Choroid plexus epithelial cell (primary cell): Measurements from ENCODE around the gene IFNB1.
A peak's percentile ranks its signal among the peaks of the same experiment; 100 is the strongest.

Experiments
- DNase-seq: peaks from one replicate; pipeline ENCODE4 v3.0.0-alpha.2; 2010; ENCODE audit warnings: low read depth
- H3K4me3 ChIP-seq: 2 replicates; pipeline ENCODE4 v1.5.1; 2011; ENCODE audit warnings: low read depth, mild to moderate bottlenecking, control low read depth, low read length, moderate library complexity
- TF ChIP-seq, protein P1 (sequence below): conservative IDR thresholded peaks from 2 replicates; pipeline ENCODE4 v1.5.1; 2011; ENCODE audit warnings: low read depth, mild to moderate bottlenecking, control low read depth, inconsistent platforms, low read length, moderate library complexity

Gene IFNB1

DNA sequence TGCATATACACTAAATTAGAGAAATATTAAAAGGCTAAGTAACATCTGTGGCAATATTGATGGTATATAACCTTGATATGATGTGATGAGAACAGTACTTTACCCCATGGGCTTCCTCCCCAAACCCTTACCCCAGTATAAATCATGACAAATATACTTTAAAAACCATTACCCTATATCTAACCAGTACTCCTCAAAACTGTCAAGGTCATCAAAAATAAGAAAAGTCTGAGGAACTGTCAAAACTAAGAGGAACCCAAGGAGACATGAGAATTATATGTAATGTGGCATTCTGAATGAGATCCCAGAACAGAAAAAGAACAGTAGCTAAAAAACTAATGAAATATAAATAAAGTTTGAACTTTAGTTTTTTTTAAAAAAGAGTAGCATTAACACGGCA lies 7.3 kb upstream of the IFNB1 start:
- no peak overlapping the region for H3K4me3 ChIP-seq
- DNase-seq = no peak
- TF ChIP-seq, protein P1, sequence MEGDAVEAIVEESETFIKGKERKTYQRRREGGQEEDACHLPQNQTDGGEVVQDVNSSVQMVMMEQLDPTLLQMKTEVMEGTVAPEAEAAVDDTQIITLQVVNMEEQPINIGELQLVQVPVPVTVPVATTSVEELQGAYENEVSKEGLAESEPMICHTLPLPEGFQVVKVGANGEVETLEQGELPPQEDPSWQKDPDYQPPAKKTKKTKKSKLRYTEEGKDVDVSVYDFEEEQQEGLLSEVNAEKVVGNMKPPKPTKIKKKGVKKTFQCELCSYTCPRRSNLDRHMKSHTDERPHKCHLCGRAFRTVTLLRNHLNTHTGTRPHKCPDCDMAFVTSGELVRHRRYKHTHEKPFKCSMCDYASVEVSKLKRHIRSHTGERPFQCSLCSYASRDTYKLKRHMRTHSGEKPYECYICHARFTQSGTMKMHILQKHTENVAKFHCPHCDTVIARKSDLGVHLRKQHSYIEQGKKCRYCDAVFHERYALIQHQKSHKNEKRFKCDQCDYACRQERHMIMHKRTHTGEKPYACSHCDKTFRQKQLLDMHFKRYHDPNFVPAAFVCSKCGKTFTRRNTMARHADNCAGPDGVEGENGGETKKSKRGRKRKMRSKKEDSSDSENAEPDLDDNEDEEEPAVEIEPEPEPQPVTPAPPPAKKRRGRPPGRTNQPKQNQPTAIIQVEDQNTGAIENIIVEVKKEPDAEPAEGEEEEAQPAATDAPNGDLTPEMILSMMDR = no peak

DNA sequence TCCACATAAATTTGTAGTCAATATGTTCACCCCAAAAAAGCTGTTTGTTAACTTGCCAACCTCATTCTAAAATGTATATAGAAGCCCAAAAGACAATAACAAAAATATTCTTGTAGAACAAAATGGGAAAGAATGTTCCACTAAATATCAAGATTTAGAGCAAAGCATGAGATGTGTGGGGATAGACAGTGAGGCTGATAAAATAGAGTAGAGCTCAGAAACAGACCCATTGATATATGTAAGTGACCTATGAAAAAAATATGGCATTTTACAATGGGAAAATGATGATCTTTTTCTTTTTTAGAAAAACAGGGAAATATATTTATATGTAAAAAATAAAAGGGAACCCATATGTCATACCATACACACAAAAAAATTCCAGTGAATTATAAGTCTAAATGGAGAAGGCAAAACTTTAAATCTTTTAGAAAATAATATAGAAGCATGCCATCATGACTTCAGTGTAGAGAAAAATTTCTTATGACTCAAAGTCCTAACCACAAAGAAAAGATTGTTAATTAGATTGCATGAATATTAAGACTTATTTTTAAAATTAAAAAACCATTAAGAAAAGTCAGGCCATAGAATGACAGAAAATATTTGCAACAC lies 6.6 kb upstream of the IFNB1 start:
- H3K4me3 ChIP-seq = no peak overlapping the region
- TF ChIP-seq, protein P1 = no peak
- no peak for DNase-seq

DNA sequence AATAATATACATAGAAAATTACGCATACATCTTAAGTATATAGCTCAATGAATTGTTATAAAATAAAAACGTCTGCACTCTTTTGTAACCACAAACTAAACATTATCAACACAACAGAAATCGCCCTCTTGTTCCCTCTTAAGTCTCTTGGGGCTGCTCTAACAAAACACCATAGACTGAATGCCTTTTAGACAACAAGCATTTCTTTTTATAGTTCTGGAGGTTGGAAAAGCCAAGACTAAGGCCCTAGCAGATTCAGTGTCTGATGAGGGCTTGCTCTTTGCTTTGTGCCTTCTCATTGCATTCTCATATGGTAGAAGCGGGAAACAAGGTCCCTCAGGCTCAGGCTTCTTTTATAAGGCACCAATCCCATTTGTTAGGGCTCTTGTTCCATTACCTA lies 4.9 kb upstream of the IFNB1 start:
- H3K4me3 ChIP-seq = no peak overlapping the region
- TF ChIP-seq, protein P1 = no peak
- no peak for DNase-seq

DNA sequence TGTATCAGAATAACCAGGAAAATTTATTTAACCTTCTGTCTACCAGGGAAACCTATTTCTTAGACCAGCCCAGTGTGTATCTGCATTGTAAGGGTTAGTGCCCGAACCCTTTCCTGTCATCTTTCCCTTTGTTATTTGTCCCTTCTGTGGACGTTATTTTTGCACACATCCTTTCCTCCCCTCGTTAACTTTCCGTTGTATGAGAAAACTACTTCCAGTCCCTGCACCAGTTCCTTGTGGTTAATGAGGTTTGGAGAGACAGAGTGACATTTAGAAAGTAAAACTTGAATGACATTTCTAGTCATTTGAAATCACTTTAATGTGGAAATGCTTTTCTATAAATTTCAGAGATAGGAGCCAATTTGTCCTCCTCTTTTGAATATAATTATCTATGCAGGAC lies 4.3 kb upstream of the IFNB1 start:
- no peak for DNase-seq
- TF ChIP-seq, protein P1 = no peak
- no peak overlapping the region for H3K4me3 ChIP-seq

DNA sequence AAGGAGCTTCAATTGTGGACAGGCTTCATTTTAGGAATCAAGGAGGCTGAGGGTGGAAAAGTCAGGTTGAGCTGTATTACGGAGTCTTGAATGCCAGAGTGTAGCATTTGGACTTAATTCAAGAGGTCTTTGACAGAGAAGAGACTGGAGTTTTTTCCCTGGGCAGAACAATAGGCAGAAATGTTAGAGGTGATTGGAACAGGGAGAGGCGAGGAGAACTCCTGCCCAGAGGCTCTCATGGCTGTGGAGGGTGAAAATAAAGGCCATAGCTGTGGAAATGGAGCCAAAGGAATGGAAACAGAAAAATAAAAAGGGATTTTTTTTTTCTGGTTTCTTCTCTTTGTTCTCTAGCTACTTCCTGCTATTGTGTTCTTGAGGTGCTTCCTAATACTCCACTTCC lies 3.7 kb upstream of the IFNB1 start:
- DNase-seq = no peak
- no peak overlapping the region for H3K4me3 ChIP-seq
- TF ChIP-seq, protein P1 = no peak

DNA sequence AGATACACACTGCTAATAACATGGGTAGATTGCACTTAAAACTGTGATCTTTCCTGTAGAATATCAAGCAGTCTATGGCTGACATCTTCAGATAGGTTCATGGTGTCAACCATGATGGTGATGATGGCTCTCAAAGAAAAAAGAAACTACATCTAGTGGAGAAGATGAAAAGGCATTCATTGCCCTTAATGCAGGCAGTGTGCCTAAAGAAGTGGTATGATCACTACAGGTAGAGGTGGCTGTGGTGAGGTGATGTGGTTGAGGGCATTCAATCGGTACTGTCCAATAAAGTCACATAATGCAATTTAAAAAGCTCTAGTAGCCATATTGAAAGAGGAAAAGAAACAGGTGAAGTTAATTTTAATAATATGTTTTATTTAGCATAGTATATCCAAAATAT lies 3.1 kb upstream of the IFNB1 start:
- no peak overlapping the region for H3K4me3 ChIP-seq
- DNase-seq = no peak
- TF ChIP-seq, protein P1 = no peak

DNA sequence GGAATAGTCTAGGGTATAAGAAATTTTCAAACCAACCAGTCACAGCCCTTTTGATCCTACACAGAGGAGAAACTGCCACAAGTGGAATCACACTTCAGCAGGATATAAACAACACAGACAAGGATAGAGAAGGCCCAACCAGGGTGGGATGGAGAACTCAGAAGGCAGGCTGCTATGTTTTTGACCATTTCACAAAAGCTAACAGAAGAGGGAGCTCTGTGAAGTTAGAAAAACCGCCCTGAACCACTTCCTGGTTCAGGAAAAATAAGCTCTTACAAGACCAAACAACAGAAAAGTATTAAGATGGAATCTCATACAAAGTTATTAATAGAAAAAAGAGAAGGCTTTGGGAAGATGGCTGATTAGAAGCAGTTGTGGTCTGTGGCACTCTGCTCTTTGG lies 960 bp upstream of the IFNB1 start:
- DNase-seq = peak; percentile 11
- TF ChIP-seq, protein P1 = no peak
- no peak overlapping the region for H3K4me3 ChIP-seq
